Stimulated activated CD8-positive, alpha-beta memory T cell treated with anti-CD3 and anti-CD28 coated beads, Interleukin-7, amount 100 ng/mL, for 48 hours (primary cell): ENCODE results near the gene COPZ2.
"Not testable (repeated sequence)": the region's sequence is repeated elsewhere in the genome, so short reads cannot be mapped to it uniquely, and the experiment has no call there.

ENCODE experiments used
- DNase-seq, 2 donors: peaks; one replicate each; pipeline ENCODE4 v3.0.0-alpha.2; 2020; ENCODE audit warnings: low read depth in 1 of 2; ENCODE audit errors: extremely low read depth in 1 of 2

The COPZ2 gene

GRCh38 chr17:48037036-48037837 lies at the start of gene COPZ2:
Gene COPZ2, minus strand, starts transcription at chr17:48037797. Its CDS starts 20 bp downstream, at chr17:48037777.
- peak in 1 of 2 donors; percentile 23 for DNase-seq

- no peak for DNase-seq
These were observed 47.3 kb upstream of the COPZ2 start for GRCh38 chr17:48084932-48085331.

GRCh38 chr17:48081858-48082257 lies 44.3 kb upstream of the COPZ2 start:
- DNase-seq = no peak

- not testable (repeated sequence) for DNase-seq
These were observed 39.6 kb upstream of the COPZ2 start for GRCh38 chr17:48077152-48077551.

- DNase-seq = peak in 1 of 2 donors; percentile 52
These were observed 36.9 kb upstream of the COPZ2 start for GRCh38 chr17:48074322-48075081.

- not testable (repeated sequence) for DNase-seq
These were observed 36.0 kb upstream of the COPZ2 start for GRCh38 chr17:48073566-48074094.

GRCh38 chr17:48072811-48073210 lies 35.2 kb upstream of the COPZ2 start:
- not testable (repeated sequence) for DNase-seq

- no peak for DNase-seq
These were observed 34.1 kb upstream of the COPZ2 start for GRCh38 chr17:48071654-48072053.

- no peak for DNase-seq
These were observed 32.6 kb upstream of the COPZ2 start for GRCh38 chr17:48070195-48070594.

GRCh38 chr17:48068491-48068961 lies 30.9 kb upstream of the COPZ2 start:
- DNase-seq = no peak

GRCh38 chr17:48067808-48068207 lies 30.2 kb upstream of the COPZ2 start:
- DNase-seq = not testable (repeated sequence)

GRCh38 chr17:48067245-48067644 lies 29.6 kb upstream of the COPZ2 start:
- no peak for DNase-seq

GRCh38 chr17:48066656-48067055 lies 29.1 kb upstream of the COPZ2 start:
- no peak for DNase-seq

GRCh38 chr17:48066192-48066591 lies 28.6 kb upstream of the COPZ2 start:
- DNase-seq = no peak

- DNase-seq = no peak
These were observed 27.0 kb upstream of the COPZ2 start for GRCh38 chr17:48064638-48065037.

GRCh38 chr17:48062273-48062672 lies 24.7 kb upstream of the COPZ2 start:
- DNase-seq = no peak

- no peak for DNase-seq
These were observed 22.7 kb upstream of the COPZ2 start for GRCh38 chr17:48060249-48060648.

GRCh38 chr17:48059125-48059668 lies 21.6 kb upstream of the COPZ2 start:
- DNase-seq = no peak

GRCh38 chr17:48058393-48059124 lies 21.0 kb upstream of the COPZ2 start:
- DNase-seq = no peak

GRCh38 chr17:48057626-48058025 lies 20.0 kb upstream of the COPZ2 start:
- no peak for DNase-seq

GRCh38 chr17:48056879-48057278 lies 19.3 kb upstream of the COPZ2 start:
- no peak for DNase-seq
